GM13976 (cell line): ENCODE results near the gene GPX5.

Experiments used
- DNase-seq: peaks from one replicate; pipeline ENCODE4 v3.0.0; 2012; ENCODE audit warnings: low spot score
- in situ Hi-C: fragments of 300-500 bp; cut with MboI; formaldehyde crosslinking; loops from one replicate; pipeline ENCODE4 v1.12.0; 2022; ENCODE audit warnings: low sequenced_read_pairs, mixed read lengths, inconsistent platforms; ENCODE audit not compliant: unreplicated experiment
- TF ChIP-seq, protein P1 (sequence below): IDR thresholded peaks from 2 replicates; pipeline ENCODE4 v1.5.1; 2012; ENCODE audit warnings: borderline replicate concordance, mild to moderate bottlenecking; ENCODE audit not compliant: insufficient read depth; ENCODE audit errors: extremely low read depth, missing control alignments, control extremely low read depth

GPX5 gene

GRCh38 chr6:28568515-28569108 is 42.9 kb downstream of the GPX5 start:
- in situ Hi-C loops, result no loop called here
- DNase-seq, result no peak
- TF ChIP-seq, protein P1, sequence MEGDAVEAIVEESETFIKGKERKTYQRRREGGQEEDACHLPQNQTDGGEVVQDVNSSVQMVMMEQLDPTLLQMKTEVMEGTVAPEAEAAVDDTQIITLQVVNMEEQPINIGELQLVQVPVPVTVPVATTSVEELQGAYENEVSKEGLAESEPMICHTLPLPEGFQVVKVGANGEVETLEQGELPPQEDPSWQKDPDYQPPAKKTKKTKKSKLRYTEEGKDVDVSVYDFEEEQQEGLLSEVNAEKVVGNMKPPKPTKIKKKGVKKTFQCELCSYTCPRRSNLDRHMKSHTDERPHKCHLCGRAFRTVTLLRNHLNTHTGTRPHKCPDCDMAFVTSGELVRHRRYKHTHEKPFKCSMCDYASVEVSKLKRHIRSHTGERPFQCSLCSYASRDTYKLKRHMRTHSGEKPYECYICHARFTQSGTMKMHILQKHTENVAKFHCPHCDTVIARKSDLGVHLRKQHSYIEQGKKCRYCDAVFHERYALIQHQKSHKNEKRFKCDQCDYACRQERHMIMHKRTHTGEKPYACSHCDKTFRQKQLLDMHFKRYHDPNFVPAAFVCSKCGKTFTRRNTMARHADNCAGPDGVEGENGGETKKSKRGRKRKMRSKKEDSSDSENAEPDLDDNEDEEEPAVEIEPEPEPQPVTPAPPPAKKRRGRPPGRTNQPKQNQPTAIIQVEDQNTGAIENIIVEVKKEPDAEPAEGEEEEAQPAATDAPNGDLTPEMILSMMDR, result no peak

- TF ChIP-seq, protein P1, result no peak
- in situ Hi-C loops, result no loop called here
- DNase-seq, result no peak
These were observed 44.1 kb downstream of the GPX5 start for GRCh38 chr6:28569748-28570147.

- in situ Hi-C loops, result no loop called here
- TF ChIP-seq, protein P1, result no peak
- no peak for DNase-seq
These were observed 54.8 kb downstream of the GPX5 start for GRCh38 chr6:28580475-28580874.

GRCh38 chr6:28583463-28583862 is 57.8 kb downstream of the GPX5 start:
- TF ChIP-seq, protein P1, result no peak
- in situ Hi-C loops, result no loop called here
- DNase-seq, result no peak
